ENCODE measurements around the gene IL17D.
"Not testable (repeated sequence)": the region's sequence is repeated elsewhere in the genome, so short reads cannot be mapped to it uniquely, and the experiment has no call there.

The IL17D gene

DNA sequence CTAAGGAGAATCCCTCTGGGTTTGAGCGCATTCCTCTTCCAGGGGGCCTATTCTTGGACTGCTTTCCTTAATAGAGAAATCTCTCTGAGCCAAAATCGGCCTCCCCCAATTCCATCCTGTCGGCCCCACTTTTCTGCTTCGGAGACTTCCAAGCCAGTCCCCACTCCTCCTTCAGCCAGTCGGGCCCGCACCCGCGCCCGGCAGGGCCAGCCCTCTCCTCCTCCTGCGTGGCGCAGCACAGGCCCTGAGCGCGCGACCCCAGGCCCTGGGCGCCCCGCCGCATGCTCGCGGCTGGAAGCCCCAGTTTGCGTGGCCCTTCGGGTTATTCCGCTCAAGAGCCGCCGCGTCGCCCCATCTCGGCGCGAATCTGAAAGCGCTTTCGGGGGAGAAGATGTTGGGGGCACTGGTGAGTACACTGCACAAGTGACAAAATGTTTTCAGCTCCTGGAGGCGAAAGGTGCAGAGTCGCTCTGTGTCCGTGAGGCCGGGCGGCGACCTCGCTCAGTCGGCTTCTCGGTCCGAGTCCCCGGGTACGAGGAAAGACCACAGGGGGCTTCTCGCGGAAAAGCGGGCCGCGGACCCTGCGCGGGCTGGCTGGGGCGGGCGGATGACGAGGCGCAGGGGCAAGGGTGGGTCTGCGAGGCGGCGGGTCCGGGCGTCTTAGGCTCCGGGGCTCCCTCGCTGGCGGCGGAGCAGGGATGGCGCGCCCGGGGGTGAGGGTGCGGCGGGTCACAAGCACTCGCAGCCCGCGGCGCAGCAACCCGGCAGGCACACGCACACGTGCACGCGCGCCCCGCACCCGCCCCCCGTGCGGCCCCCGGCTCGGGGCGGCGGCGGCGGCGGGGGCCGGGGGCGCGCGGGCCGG lies at the start of gene IL17D:
Gene IL17D, plus strand, starts transcription at position 785 of the 865 bp plus-strand sequence. CDS start 303 bp downstream, outside the sequence.
- peak; percentile 19 for DNase-seq

DNA sequence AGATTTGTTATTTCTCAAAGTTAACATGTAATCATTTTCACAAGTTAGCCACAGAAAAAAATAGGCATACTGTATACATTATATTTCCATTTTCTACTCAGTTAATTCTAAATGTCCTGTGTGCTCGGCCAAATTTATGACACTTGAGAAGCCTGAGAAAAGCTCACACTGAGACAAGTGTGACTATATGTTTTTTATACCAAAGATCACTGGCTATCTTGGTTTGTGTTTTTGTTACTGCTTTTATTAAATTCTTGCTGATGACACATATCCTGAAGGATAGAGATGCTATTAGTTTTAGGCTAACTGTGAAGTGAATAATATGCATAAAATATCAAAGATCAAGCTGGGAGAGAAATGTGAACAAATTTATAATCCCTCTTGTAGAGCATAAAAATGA lies 49.3 kb upstream of the IL17D start:
- no peak for DNase-seq

DNA sequence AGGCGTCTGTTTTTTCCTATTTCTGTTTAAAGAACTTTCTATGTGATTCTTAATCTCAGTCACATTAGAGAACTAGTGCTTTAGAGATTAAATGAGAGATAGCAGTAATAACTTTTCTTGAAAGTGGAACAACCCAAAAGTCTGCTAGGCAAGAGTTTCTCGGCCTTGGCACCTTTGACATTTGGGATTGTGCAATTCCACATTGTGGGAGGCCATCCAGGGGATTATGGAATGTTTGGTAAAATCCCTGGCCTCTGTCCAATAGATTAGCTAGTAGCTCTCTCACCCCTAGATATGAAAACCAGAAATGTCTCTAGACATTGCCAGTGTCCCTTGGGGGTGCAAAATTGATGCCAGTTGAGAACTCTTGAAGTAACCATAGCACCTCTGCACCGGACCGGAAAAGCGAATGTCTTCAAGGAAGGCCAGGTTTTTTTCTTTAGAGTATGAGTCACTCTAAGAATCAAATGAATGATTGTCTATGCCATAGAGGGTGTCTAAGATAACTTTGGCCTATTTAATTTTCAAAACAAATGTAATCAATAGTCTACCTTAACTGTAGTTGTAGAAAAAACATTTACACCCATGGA lies 45.0 kb upstream of the IL17D start:
- no peak for DNase-seq

DNA sequence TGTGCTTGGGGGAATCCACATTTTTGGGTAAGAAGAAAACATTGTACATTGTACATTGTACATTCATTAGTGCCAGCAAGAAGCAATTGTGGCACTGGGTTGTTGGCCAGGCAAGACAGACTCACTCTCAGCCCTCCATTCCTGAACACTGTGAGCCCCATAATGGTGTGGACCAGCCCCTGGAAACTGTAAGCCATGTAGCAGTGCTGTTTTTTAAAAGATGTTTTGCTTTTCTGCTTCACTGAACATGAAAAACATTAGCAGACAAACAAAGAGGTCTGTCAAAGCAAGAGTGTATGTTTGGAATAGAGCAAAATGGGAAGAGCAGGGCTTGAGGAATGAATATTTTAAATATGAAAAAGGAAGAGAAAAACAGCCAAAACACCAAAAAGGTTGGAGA lies 39.1 kb upstream of the IL17D start:
- no peak for DNase-seq

GRCh38 chr13:20666948-20667347 lies 36.6 kb upstream of the IL17D start:
- DNase-seq = peak; percentile 48

GRCh38 chr13:20667857-20668437 lies 35.6 kb upstream of the IL17D start:
- no peak for DNase-seq

GRCh38 chr13:20669162-20669561 lies 34.3 kb upstream of the IL17D start:
- DNase-seq = no peak

DNA sequence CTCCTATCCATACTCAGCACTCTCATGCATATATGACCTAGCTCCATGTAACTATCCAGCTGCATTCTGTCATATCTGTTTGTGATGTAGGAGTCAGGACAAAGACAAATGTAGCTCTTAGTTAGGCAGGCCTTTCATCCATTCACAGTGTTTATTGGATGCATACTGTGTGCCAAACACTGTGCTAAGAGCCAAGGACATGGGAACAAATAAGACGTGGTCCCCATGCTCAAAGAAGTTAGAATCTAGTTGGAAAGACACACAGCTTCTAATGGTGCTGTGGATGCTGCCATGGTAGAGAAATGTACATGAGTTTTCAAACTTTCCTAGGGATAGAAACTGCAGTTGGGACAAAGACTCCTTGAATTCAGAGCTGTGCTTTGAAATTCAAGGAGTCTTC lies 31.7 kb upstream of the IL17D start:
- no peak for DNase-seq

- no peak for DNase-seq
Measured at GRCh38 chr13:20672772-20673171, 30.7 kb upstream of the IL17D start.

GRCh38 chr13:20673715-20674114 lies 29.8 kb upstream of the IL17D start:
- no peak for DNase-seq

- no peak for DNase-seq
Measured at GRCh38 chr13:20676213-20676612, 27.3 kb upstream of the IL17D start.

DNA sequence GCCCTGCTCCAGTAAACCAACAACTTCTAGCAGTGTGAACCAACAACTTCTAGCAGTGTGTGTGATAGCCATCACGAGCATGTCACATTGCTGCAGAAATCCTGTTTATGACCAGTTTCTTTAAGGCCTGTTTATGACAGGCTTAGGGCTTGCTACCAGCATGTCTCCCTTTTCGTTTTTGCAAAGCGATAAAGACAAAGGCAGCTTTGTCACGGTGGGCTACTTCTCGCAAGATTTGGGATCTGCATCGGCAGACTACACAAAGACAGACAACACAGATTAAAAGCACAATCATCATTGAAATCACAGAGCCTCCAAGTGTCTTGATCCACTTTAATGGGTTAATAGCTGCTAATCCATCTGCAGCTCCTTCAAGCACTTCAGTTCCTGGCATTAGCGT lies 24.9 kb upstream of the IL17D start:
- not testable (repeated sequence) for DNase-seq

GRCh38 chr13:20679879-20680278 lies 23.6 kb upstream of the IL17D start:
- DNase-seq = no peak

- DNase-seq = no peak
Measured at GRCh38 chr13:20680416-20681080, 23.0 kb upstream of the IL17D start.

- DNase-seq = not testable (repeated sequence)
Measured at GRCh38 chr13:20681481-20681880, 22.0 kb upstream of the IL17D start.

DNA sequence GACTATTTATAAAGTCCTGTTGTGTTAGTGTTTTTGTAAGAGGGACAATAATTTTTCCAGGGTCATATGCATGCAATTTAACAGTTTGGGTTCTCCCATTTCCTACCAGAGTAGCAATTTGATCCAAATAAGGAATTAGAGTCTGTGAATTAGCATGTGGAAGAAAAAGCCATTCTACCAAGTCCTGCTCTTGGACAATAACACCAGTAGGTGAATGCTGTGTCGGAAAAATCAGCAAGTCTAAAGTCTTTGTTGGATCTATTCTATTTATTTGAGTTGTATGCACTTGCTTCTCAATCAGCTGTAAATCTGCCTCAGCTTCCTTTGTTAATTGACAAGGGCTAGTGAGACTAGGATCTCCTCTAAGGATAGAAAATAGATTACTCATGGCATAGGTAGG lies 21.4 kb upstream of the IL17D start:
- no peak for DNase-seq

DNA sequence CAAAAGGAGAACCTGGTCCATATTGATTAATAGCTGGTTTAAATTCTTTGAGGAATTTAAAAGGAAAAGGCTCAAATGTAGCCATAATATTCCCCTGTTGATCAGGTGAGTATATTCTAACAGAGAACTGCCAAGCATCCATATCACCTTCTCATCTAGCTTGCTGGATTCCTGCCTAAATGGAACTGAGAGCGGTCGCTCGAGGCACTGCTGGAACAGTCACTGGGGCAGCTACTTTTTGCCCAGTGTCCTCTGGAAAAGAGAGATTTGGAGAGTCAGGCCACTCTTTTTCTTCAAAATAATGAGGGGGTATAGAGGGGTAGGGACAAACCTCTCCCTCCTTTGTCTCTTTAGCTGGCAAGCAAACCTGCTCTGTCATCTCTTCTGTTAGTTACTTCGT lies 19.5 kb upstream of the IL17D start:
- DNase-seq = no peak

GRCh38 chr13:20684546-20684945 lies 19.0 kb upstream of the IL17D start:
- no peak for DNase-seq

DNA sequence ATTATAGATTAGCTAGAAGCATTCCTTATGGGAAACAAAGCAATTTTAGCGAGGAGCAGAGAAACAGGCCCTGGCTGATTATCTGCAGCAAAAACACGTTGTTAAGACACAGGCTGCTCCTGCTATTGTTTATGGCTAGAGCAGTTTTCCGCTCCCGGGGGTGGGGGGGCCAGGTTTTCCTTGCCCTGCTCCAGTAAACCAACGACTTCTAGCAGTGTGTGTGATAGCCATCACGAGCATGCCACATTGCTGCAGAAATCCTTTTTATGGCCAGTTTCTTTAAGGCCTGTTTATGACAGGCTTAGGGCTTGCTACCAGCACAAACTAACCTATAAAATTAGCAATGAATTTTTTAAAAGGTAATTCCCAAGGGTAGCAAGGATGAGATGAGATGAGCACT lies 18.4 kb upstream of the IL17D start:
- no peak for DNase-seq

- DNase-seq = no peak
Measured at GRCh38 chr13:20686167-20686566, 17.3 kb upstream of the IL17D start.

GRCh38 chr13:20686863-20687579 lies 16.5 kb upstream of the IL17D start:
- no peak for DNase-seq

DNA sequence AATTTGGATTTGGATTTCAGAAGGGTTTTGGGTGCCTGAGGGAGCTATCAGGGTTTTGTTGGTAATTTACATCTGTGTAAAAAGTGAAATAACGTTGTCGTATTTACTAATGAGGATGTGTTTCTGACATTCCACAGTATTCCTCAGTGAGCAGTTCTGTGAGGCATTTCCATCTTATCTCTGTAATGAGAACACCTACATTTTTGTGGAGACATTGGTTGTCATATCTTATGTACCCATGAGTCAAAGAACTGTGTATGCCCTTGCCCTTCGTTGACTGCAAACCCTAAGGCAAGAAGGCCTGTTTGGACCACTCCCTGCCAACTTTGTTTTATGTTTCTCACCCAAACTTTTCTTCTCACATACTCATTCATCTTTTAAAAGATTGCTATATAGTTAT lies 14.2 kb upstream of the IL17D start:
- no peak for DNase-seq

- DNase-seq = no peak
Measured at GRCh38 chr13:20691616-20692015, 11.9 kb upstream of the IL17D start.
